Neural cell (in vitro differentiated cells): ENCODE measurements around the gene RANBP1. TPM values are rescaled to one million over a fixed set of nuclear protein-coding genes. Genes with fewer than 3 reads are reported as not detected.
A peak's percentile ranks its signal among the peaks of the same experiment; 100 is the strongest.

Source experiments
- H2AFZ ChIP-seq: fragments of 200-600, 300-800 bp; sonication (generic), shearing (Covaris generic); 2 replicates; pipeline ENCODE4 v1.6.0; 2014; ENCODE audit warnings: low read depth, mild to moderate bottlenecking, antibody characterized with exemption, low read length, moderate library complexity
- H3F3A ChIP-seq: fragments of 200-600 bp; shearing (Covaris generic); 2 replicates; pipeline ENCODE4 v1.6.1; 2016; ENCODE audit warnings: mild to moderate bottlenecking, moderate library complexity, mixed read lengths, antibody characterized with exemption, low read length; ENCODE audit not compliant: insufficient read depth, poor library complexity, severe bottlenecking
- H3K27ac ChIP-seq: fragments of 200-600, 300-800 bp; sonication (generic), shearing (Covaris generic); 2 replicates; pipeline ENCODE4 v1.5.1; 2014; ENCODE audit warnings: mild to moderate bottlenecking, low read length, moderate library complexity
- H3K27me3 ChIP-seq: fragments of 300-800, 200-600 bp; sonication (generic), shearing (Covaris generic); 2 replicates; pipeline ENCODE4 v1.6.0; 2014; ENCODE audit warnings: mild to moderate bottlenecking, low read depth, low read length, moderate library complexity; ENCODE audit not compliant: insufficient read depth
- H3K36me3 ChIP-seq: fragments of 300-800, 200-600 bp; sonication (generic), shearing (Covaris generic); 2 replicates; pipeline ENCODE4 v1.5.1; 2014; ENCODE audit warnings: mild to moderate bottlenecking, antibody characterized with exemption, low read length, moderate library complexity; ENCODE audit not compliant: insufficient read depth
- H3K4me2 ChIP-seq: fragments of 300-800, 200-600 bp; sonication (generic), shearing (Covaris generic); 2 replicates; pipeline ENCODE4 v1.6.0; 2014; ENCODE audit warnings: mild to moderate bottlenecking, low read length
- H3K4me3 ChIP-seq: fragments of 300-800, 200-600 bp; sonication (generic), shearing (Covaris generic); 2 replicates; pipeline ENCODE4 v1.5.1; 2014; ENCODE audit warnings: mild to moderate bottlenecking, low read length, moderate library complexity
- H3K79me2 ChIP-seq: fragments of 200-600 bp; shearing (Covaris generic); replicated peaks from 2 replicates; pipeline ENCODE4 v1.6.0; 2014; ENCODE audit warnings: mild to moderate bottlenecking, low read length, moderate library complexity; ENCODE audit not compliant: insufficient read depth
- H3K9ac ChIP-seq: fragments of 300-800, 200-600 bp; sonication (generic), shearing (Covaris generic); 2 replicates; pipeline ENCODE4 v1.6.1; 2016; ENCODE audit warnings: mild to moderate bottlenecking, low read length, mixed read lengths
- H3K9me2 ChIP-seq: fragments of 200-600 bp; shearing (Covaris generic); 2 replicates; pipeline ENCODE4 v1.6.1; 2016; ENCODE audit warnings: mild to moderate bottlenecking, low read length, mixed read lengths; ENCODE audit not compliant: insufficient read depth
- H3K9me3 ChIP-seq: fragments of 200-600, 300-800 bp; sonication (generic), shearing (Covaris generic); 2 replicates; pipeline ENCODE4 v1.6.1; 2016; ENCODE audit warnings: mild to moderate bottlenecking, mixed run types, low read length, moderate library complexity, mixed read lengths
- H4K20me1 ChIP-seq: fragments of 200-600 bp; shearing (Covaris generic); 2 replicates; pipeline ENCODE4 v1.6.1; 2016; ENCODE audit warnings: mild to moderate bottlenecking, mixed run types; ENCODE audit not compliant: insufficient read depth
- EP300 ChIP-seq: fragments of 450-650 bp; conservative IDR thresholded peaks from 2 replicates; pipeline ENCODE4 v1.6.1; 2014; ENCODE audit warnings: antibody characterized with exemption, mild to moderate bottlenecking, moderate library complexity; ENCODE audit not compliant: poor library complexity, severe bottlenecking
- EZH2 ChIP-seq: fragments of 200-600, 300-800 bp; shearing (Covaris generic), sonication (generic); IDR thresholded peaks from 2 replicates; pipeline ENCODE4 v1.6.1; 2014; ENCODE audit warnings: antibody characterized with exemption, low read length, borderline replicate concordance, mild to moderate bottlenecking; ENCODE audit not compliant: insufficient read depth, poor library complexity, severe bottlenecking
- MXI1 ChIP-seq: fragments of 450-650 bp; conservative IDR thresholded peaks from 2 replicates; pipeline ENCODE4 v1.6.1; 2014; ENCODE audit warnings: antibody characterized with exemption, mild to moderate bottlenecking; ENCODE audit not compliant: poor library complexity, severe bottlenecking
- POLR2AphosphoS5 ChIP-seq: IDR thresholded peaks from 2 replicates; pipeline ENCODE4 v1.6.1; 2012
- RAD21 ChIP-seq: fragments of 450-650 bp; conservative IDR thresholded peaks from 2 replicates; pipeline ENCODE4 v1.6.1; 2014; ENCODE audit warnings: antibody characterized with exemption, mild to moderate bottlenecking, moderate library complexity
- SMC3 ChIP-seq: fragments of 450-650 bp; conservative IDR thresholded peaks from 2 replicates; pipeline ENCODE4 v1.6.1; 2014; ENCODE audit warnings: antibody characterized with exemption, mild to moderate bottlenecking, moderate library complexity; ENCODE audit not compliant: poor library complexity
- TAF1 ChIP-seq: IDR thresholded peaks from 2 replicates; pipeline ENCODE4 v1.6.1; 2012; ENCODE audit warnings: low read depth
- polyA plus RNA-seq: library from polyadenylated mRNA; depleted of rRNA; stranded (reverse); fragments of >200 nt; gene quantifications from 2 replicates; pipeline ENCODE4 v1.2.3, GENCODE V29; 2014
- TF ChIP-seq, protein P1 (sequence below): fragments of 450-650 bp; IDR thresholded peaks from 2 replicates; pipeline ENCODE4 v1.5.1; 2014; ENCODE audit warnings: antibody characterized with exemption, mild to moderate bottlenecking, moderate library complexity; ENCODE audit not compliant: poor library complexity, severe bottlenecking
- TF ChIP-seq, protein P2 (sequence below): IDR thresholded peaks from 2 replicates; pipeline ENCODE4 v1.6.1; 2012; ENCODE audit warnings: borderline replicate concordance

The RANBP1 gene
- polyA plus RNA-seq, 1 donor from 2014 or later = 360 TPM

DNA sequence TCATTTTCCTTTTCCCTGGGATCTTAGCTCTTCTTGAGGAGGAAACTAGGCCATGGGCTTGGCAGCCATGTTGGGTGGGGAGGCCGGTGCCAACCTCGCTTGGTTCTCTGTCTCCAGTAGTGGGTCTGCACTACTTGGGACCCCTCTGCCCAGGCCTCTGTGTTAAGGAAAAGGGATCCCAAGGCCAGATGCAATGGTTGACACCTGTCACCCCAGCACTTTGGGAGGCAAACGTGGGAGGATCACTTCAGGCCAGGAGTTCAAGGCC, 13.8 kb downstream of the RANBP1 start:
- Histone ChIP-seq H3K9me3 (no peaks in the 10 kb centered on the region), H3K79me2 (no peaks in the 10 kb centered on the region), H3K27ac (no peak overlapping the region), H3K4me3 (no peak overlapping the region), H2AFZ (no peak overlapping the region), H3K9ac (no peak overlapping the region), H4K20me1 (no peaks in the 10 kb centered on the region), H3K36me3 (no peaks in the 10 kb centered on the region), H3K9me2 (no peaks in the 10 kb centered on the region), H3F3A (no peaks in the 10 kb centered on the region), H3K27me3 (no peaks in the 10 kb centered on the region), H3K4me2 (no peak overlapping the region)
- TF ChIP-seq SMC3 (no peak), EP300 (no peak), POLR2AphosphoS5 (no peak), RAD21 (no peak), MXI1 (no peak), TAF1 (no peak), EZH2 (no peak)
- TF ChIP-seq, protein P1, sequence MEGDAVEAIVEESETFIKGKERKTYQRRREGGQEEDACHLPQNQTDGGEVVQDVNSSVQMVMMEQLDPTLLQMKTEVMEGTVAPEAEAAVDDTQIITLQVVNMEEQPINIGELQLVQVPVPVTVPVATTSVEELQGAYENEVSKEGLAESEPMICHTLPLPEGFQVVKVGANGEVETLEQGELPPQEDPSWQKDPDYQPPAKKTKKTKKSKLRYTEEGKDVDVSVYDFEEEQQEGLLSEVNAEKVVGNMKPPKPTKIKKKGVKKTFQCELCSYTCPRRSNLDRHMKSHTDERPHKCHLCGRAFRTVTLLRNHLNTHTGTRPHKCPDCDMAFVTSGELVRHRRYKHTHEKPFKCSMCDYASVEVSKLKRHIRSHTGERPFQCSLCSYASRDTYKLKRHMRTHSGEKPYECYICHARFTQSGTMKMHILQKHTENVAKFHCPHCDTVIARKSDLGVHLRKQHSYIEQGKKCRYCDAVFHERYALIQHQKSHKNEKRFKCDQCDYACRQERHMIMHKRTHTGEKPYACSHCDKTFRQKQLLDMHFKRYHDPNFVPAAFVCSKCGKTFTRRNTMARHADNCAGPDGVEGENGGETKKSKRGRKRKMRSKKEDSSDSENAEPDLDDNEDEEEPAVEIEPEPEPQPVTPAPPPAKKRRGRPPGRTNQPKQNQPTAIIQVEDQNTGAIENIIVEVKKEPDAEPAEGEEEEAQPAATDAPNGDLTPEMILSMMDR = no peak
- TF ChIP-seq, protein P2, sequence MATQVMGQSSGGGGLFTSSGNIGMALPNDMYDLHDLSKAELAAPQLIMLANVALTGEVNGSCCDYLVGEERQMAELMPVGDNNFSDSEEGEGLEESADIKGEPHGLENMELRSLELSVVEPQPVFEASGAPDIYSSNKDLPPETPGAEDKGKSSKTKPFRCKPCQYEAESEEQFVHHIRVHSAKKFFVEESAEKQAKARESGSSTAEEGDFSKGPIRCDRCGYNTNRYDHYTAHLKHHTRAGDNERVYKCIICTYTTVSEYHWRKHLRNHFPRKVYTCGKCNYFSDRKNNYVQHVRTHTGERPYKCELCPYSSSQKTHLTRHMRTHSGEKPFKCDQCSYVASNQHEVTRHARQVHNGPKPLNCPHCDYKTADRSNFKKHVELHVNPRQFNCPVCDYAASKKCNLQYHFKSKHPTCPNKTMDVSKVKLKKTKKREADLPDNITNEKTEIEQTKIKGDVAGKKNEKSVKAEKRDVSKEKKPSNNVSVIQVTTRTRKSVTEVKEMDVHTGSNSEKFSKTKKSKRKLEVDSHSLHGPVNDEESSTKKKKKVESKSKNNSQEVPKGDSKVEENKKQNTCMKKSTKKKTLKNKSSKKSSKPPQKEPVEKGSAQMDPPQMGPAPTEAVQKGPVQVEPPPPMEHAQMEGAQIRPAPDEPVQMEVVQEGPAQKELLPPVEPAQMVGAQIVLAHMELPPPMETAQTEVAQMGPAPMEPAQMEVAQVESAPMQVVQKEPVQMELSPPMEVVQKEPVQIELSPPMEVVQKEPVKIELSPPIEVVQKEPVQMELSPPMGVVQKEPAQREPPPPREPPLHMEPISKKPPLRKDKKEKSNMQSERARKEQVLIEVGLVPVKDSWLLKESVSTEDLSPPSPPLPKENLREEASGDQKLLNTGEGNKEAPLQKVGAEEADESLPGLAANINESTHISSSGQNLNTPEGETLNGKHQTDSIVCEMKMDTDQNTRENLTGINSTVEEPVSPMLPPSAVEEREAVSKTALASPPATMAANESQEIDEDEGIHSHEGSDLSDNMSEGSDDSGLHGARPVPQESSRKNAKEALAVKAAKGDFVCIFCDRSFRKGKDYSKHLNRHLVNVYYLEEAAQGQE = no peak

DNA sequence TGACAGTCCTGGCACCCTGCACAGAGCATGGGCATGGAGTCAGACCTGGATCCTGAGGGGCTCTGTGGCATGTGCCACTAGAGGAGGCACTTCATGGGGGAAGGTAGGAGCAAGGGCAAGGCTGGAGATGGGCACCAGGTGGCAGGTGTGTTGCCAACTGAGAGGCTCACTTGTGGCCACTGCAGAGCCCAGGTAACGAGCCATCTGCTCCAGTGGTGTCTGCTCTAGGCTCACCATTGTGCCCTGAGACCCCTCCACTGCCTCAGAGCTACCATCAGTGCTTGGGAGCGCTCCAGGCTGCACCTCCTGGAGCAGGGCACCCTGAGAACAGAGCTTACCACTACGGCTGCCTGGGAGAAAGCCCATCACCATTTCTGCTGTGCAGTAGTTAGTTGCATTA, 14.4 kb downstream of the RANBP1 start:
- peak overlapping the region; percentile 44 for H3K27ac ChIP-seq
- TF ChIP-seq, protein P1 = peak; percentile 20
- TF ChIP-seq TAF1 (no peak), RAD21 (no peak)
- TF ChIP-seq, protein P2 = no peak
- H3K79me2 ChIP-seq = no peaks in the 10 kb centered on the region
- H3K9ac ChIP-seq = peak overlapping the region; percentile 86
- no peaks in the 10 kb centered on the region for H3F3A ChIP-seq
- no peaks in the 10 kb centered on the region for H3K27me3 ChIP-seq
- no peaks in the 10 kb centered on the region for H3K9me3 ChIP-seq
- no peak overlapping the region for H2AFZ ChIP-seq
- H3K9me2 ChIP-seq = no peaks in the 10 kb centered on the region
- H3K36me3 ChIP-seq = no peaks in the 10 kb centered on the region
- H3K4me3 ChIP-seq = peak overlapping the region; percentile 82
- H4K20me1 ChIP-seq = no peaks in the 10 kb centered on the region
- no peak overlapping the region for H3K4me2 ChIP-seq
